ENCODE results near the gene CERS3. TPM values are rescaled to one million over a fixed set of nuclear protein-coding genes. Genes with fewer than 3 reads are reported as not detected.

The CERS3 gene
- total RNA-seq, 1 donor from 2014 or later: not detected

- Mint-ChIP-seq H3K36me3 (ENCODE audit: insufficient read depth) (no peaks in the 10 kb centered on the region), H3K9me3 (ENCODE audit: low read depth) (peaks cover 10% of the 10 kb centered on the region), H3K27ac (no peak overlapping the region), H3K4me3 (ENCODE audit: low read depth) (no peak overlapping the region), H3K4me1 (ENCODE audit: low read depth) (no peaks in the 10 kb centered on the region), H3K27me3 (peaks cover 2% of the 10 kb centered on the region)
- DNase-seq (ENCODE audit: low spot score, unreplicated experiment): no peak
- TF ChIP-seq, protein P1, sequence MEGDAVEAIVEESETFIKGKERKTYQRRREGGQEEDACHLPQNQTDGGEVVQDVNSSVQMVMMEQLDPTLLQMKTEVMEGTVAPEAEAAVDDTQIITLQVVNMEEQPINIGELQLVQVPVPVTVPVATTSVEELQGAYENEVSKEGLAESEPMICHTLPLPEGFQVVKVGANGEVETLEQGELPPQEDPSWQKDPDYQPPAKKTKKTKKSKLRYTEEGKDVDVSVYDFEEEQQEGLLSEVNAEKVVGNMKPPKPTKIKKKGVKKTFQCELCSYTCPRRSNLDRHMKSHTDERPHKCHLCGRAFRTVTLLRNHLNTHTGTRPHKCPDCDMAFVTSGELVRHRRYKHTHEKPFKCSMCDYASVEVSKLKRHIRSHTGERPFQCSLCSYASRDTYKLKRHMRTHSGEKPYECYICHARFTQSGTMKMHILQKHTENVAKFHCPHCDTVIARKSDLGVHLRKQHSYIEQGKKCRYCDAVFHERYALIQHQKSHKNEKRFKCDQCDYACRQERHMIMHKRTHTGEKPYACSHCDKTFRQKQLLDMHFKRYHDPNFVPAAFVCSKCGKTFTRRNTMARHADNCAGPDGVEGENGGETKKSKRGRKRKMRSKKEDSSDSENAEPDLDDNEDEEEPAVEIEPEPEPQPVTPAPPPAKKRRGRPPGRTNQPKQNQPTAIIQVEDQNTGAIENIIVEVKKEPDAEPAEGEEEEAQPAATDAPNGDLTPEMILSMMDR (IDR thresholded peaks at IDR 0.05; ENCODE audit: unreplicated experiment): no peak
These were observed 56.0 kb downstream of the CERS3 start for GRCh38 chr15:100472736-100473135.

- Mint-ChIP-seq H3K9me3 (ENCODE audit: low read depth) (peaks cover 10% of the 10 kb centered on the region), H3K4me3 (ENCODE audit: low read depth) (no peak overlapping the region), H3K27ac (no peak overlapping the region), H3K36me3 (ENCODE audit: insufficient read depth) (no peaks in the 10 kb centered on the region), H3K4me1 (ENCODE audit: low read depth) (no peaks in the 10 kb centered on the region), H3K27me3 (peaks cover 2% of the 10 kb centered on the region)
- DNase-seq (ENCODE audit: low spot score, unreplicated experiment): no peak
- TF ChIP-seq, protein P1 (IDR thresholded peaks at IDR 0.05; ENCODE audit: unreplicated experiment): no peak
These were observed 56.8 kb downstream of the CERS3 start for GRCh38 chr15:100471933-100472332.

DNA sequence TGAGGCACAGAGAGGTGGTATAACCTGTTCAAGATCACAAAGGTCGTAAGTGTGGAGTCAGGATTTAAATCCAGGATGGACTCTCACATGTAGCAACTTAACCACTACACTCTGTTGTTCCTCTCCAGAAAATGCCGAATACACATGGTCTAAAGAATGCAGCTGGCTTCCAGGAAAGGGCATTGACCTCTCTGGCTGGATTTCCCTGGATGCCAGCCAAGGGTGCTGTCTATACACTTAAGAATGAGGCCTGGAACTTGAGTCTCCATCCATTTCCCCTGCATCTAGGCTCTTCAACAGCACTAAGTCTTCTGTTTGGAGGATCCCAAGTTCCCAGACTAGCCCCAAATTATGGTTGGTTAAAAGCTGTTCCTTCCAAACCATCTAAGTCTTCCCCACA, 60.5 kb downstream of the CERS3 start:
- H3K36me3 Mint-ChIP-seq (ENCODE audit: insufficient read depth): no peaks in the 10 kb centered on the region
- H3K27ac Mint-ChIP-seq: no peak overlapping the region
- peaks cover 15% of the 10 kb centered on the region for H3K4me1 Mint-ChIP-seq (ENCODE audit: low read depth)
- no peak overlapping the region for H3K4me3 Mint-ChIP-seq (ENCODE audit: low read depth)
- peaks cover 2% of the 10 kb centered on the region for H3K9me3 Mint-ChIP-seq (ENCODE audit: low read depth)
- TF ChIP-seq, protein P1 (IDR thresholded peaks at IDR 0.05; ENCODE audit: unreplicated experiment): no peak
- peaks cover 2% of the 10 kb centered on the region for H3K27me3 Mint-ChIP-seq
- no peak for DNase-seq (ENCODE audit: low spot score, unreplicated experiment)

DNA sequence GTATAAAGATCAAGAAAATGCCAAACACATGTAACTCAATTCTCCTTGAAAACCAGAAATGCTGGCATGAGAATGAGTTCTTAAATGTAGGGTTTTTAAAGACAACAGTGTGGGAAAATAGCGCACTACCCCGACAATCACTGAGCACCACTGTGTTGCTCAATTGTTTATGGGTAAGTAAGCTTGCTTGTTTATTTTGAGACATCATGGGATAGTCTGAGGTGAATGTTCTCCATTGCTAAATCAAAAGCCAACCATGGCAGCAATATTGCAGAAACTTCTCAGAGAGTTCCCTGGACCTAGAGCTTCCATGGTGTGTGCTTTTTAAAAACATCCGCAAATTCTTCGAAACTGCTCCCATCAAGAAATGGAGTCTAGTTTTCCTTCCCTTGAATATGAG, 62.7 kb downstream of the CERS3 start:
- DNase-seq (ENCODE audit: low spot score, unreplicated experiment): no peak
- TF ChIP-seq, protein P1 (IDR thresholded peaks at IDR 0.05; ENCODE audit: unreplicated experiment): no peak
- peaks cover 2% of the 10 kb centered on the region for H3K27me3 Mint-ChIP-seq
- peaks cover 15% of the 10 kb centered on the region for H3K4me1 Mint-ChIP-seq (ENCODE audit: low read depth)
- H3K27ac Mint-ChIP-seq: no peak overlapping the region
- H3K9me3 Mint-ChIP-seq (ENCODE audit: low read depth): no peaks in the 10 kb centered on the region
- no peak overlapping the region for H3K4me3 Mint-ChIP-seq (ENCODE audit: low read depth)
- no peaks in the 10 kb centered on the region for H3K36me3 Mint-ChIP-seq (ENCODE audit: insufficient read depth)

- no peak for DNase-seq (ENCODE audit: low spot score, unreplicated experiment)
- H3K27ac Mint-ChIP-seq: no peak overlapping the region
- no peak overlapping the region for H3K4me3 Mint-ChIP-seq (ENCODE audit: low read depth)
- H3K36me3 Mint-ChIP-seq (ENCODE audit: insufficient read depth): no peaks in the 10 kb centered on the region
- TF ChIP-seq, protein P1 (IDR thresholded peaks at IDR 0.05; ENCODE audit: unreplicated experiment): no peak
- no peaks in the 10 kb centered on the region for H3K27me3 Mint-ChIP-seq
- H3K4me1 Mint-ChIP-seq (ENCODE audit: low read depth): peaks cover 15% of the 10 kb centered on the region
- no peaks in the 10 kb centered on the region for H3K9me3 Mint-ChIP-seq (ENCODE audit: low read depth)
These were observed 63.9 kb downstream of the CERS3 start for GRCh38 chr15:100464888-100465287.
